ENCODE results near the gene EVI5.
"Not testable (repeated sequence)": the region's sequence is repeated elsewhere in the genome, so short reads cannot be mapped to it uniquely, and the experiment has no call there.

The EVI5 gene

GRCh38 chr1:92572520-92572919, 212.4 kb downstream of the EVI5 start:
- DNase-seq (ENCODE audit: low spot score), result no peak

DNA sequence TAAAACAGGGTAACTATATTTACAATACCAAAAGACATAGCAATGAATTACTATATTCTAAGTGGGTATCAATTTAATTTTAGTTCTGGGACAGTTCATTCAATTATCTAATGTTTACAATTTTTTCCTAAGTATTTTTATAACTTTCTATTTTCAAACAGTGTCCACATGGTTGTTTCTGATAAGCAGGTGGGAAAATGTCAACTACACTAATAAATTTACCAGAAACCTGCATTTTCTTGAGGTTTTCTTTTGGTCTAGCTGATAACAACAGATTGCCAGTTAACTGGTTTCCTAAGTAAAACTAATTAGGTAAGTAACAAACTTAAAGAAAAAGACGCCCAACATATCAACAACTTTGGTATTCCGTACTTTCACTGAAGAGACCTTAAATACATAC, 213.3 kb downstream of the EVI5 start:
- DNase-seq (ENCODE audit: low spot score), result no peak

DNA sequence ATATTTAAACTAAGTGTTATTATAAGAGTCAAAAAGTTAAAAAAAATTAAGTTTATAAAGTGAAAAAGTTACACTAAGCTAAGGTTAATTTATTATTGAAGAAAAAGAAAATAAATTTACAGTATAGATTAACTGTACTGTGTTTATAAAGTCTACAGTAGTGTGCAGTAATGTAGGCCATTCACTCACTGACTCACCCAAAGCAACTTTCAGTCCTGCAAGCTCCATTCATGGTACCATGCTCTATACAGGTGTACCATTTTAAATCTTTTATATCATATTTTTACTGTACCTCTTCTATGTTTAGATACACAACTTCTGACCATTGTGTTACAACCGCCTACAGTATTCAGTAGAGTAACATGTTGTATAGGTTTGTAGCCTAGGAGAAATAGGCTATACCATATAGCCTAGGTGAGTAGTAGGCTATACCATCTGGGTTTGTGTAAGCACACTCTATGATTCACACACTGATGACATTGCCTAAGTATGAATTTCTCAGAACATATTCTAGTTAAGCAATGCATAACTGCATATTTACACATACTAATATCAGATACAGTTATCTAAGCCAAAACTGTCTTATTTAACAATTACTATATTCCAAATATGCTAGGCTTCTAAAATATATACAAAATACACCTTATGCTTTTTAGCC, 217.6 kb downstream of the EVI5 start:
- no peak for DNase-seq (ENCODE audit: low spot score)

DNA sequence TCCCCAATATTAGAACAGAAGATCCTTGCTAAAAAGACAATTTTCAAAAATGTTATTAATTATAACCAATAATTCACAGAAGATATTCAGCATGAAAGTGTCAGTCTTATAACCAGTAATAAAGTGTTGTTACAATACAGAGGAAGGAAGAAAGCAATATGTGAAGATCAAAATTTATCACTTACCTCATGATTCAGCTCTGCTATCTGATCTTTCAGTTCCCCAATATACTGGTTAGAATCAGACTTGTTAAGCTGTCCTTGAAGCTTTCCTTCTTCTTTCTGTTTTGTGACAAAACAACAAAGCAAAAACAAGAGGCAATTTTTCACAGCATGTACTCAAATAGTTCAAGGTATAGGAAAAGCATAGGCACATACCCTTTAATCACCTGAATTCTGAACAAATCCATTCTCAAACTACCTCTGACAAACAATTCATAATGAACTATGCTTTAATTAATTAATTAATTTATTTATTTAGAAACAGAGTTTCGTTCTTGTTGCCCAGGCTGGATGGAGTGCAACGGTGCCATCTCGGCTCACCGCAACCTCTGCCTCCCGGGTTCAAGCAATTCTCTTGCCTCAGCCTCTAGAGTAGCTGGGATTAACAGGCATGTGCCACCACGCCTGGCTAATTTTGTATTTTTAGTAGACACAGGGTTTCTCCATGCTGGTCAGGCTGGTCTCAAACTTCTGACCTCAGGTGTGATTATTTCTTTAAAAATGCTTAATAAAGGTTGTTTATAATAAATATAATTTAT, 221.3 kb downstream of the EVI5 start:
- DNase-seq (ENCODE audit: low spot score), result no peak

DNA sequence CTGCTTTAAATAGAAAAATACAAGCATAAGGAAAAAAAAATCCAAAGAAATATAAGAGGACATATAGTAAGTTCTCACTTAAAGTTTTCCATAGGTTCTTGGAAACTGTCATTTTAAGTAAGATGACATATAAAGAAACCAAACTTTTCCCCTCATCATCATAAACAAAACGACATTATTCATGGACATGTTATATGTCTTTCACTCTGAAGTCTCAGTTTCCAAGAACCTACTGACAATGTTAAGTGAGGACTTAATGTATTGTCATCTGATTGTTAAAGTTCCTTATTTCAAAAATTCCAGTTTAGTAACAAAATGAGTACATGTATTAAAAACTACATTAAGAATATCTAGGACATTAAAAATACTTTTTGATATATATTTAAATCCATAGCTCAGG, 228.6 kb downstream of the EVI5 start:
- no peak for DNase-seq (ENCODE audit: low spot score)

- no peak for DNase-seq (ENCODE audit: low spot score)
These were observed 230.7 kb downstream of the EVI5 start for GRCh38 chr1:92554216-92554615.

- DNase-seq (ENCODE audit: low spot score), result no peak
These were observed 233.0 kb downstream of the EVI5 start for GRCh38 chr1:92551916-92552315.

- no peak for DNase-seq (ENCODE audit: low spot score)
These were observed 240.1 kb downstream of the EVI5 start for GRCh38 chr1:92544756-92545165.

DNA sequence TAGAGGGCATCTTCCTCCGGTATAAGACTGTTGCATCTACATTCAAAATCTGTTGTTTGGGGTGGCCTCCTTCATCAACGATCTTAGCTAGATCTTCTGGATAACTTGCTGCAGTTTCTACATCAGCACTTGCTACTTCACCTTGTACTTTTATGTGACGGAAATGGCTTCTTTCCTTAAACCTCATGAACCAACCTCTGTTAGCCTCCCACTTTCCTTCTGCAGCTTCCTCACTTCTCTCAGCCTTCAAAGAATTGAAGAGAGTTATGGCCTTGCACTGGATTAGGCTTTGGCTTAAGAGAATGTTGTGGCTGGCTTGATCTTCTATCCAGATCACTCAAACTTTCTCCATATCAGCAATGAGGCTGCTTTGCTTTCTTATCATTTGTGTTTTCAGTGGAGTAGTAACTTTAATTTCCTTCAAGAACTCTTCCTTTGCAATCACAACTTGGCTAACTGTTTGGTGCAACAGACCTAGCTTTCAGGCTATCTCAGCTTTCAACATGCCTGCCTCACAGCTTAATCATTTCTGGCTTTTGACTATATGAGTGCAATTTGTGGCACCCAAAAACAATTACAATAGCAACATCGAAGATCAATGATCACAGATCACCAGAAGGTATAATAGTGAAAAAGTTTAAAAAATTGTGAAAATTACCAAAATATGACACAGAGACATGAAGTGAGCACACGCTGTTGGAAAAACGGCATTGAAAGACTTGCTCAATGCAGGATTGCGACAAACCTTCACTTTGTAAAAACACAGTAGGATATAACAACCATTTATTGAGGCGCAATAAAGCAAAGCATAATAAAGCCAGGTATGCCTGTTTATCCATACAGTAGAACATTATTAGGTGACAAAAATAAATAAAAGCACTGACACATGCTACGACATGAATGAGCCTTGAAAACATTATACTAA, 241.5 kb downstream of the EVI5 start:
- no peak for DNase-seq (ENCODE audit: low spot score)

DNA sequence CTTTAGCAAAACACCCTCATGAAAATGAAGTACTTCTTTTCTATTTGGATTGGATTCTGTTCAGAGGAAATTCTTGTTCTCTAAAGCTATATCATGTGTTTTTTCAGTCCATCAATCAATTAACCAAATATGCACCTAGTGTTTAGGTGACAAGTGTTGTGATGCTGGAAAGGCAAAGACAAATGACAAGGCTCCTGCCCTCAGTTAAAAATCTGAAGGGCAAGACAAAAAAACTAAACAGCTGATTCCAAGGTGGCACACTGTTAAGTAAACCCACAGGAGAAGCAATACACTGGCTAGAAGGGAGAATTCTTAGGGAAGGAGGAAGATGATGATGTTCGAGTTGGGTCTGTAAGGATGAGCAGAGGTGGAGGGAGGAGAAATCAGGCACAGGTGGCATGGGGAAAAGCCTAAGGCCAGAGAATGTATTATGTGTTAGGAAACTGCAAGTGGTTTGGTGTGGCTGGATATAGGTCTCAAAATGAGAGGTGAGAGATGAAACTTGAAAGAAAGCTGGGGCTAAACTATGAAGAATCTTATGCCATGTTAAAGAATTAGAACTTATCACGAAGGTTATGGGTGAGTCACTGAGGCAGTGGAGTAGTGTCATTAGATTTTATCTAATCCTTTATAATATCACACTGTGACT, 246.4 kb downstream of the EVI5 start:
- no peak for DNase-seq (ENCODE audit: low spot score)

GRCh38 chr1:92538048-92538412, 246.9 kb downstream of the EVI5 start:
- no peak for DNase-seq (ENCODE audit: low spot score)

DNA sequence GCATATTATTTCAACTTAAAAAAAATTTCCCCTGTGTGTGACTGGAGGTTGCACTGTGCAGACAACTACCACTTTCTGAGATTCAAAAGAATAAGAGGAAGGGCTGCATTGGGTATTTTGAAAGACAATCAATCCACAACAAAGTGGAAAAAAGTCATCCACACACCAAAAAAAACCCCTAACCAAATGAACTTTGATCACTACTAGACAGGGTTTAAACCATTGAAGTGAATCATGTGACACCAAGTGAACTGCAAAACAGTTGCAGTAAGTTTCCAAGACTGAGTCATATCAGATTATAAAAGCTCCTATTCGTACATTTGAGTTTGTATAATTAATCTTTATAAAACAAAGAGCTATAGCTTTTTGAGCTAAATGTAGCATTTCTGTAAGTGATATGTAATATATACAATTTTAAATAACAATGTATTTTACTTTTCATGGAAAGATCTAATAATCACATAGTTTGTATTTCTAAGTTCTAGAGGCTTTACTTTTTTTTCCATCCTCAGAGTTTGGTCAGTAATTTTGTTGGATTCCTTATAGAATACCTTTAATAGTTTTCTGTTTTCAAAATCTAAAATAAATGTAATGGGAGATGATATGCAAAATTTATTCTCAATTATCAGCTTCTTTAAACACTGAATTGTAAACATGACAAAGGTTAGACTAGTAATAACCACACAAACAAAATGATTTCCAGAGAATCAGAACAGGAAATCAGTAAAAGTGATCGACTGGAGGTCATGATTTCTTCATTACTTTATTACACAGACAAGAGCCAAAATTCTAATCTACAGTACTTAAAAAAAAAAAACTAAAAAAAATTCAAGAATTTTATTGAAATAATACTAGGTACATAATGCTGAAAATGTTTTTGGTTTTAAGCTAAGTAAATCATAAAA, 247.7 kb downstream of the EVI5 start:
- DNase-seq (ENCODE audit: low spot score), result no peak

GRCh38 chr1:92536211-92536979, 248.5 kb downstream of the EVI5 start:
- DNase-seq (ENCODE audit: low spot score), result no peak

DNA sequence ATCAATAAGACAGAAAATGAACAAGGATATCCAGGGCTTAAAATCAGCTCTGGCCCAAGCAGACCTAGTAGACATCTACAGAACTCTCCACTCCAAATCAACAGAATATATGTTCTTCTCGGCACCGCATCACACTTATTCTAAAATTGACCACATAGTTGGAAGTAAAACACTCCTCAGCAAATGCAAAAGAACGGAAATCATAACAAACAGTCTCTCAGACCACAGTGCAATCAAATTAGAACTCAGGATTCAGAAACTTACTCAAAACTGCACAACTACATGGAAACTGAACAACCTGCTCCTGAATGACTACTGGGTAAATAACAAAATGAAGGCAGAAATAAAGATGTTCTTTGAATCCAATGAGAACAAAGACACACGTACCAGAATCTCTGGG, 252.5 kb downstream of the EVI5 start:
- DNase-seq (ENCODE audit: low spot score), result not testable (repeated sequence)

GRCh38 chr1:92531939-92532338, 253.0 kb downstream of the EVI5 start:
- not testable (repeated sequence) for DNase-seq (ENCODE audit: low spot score)

DNA sequence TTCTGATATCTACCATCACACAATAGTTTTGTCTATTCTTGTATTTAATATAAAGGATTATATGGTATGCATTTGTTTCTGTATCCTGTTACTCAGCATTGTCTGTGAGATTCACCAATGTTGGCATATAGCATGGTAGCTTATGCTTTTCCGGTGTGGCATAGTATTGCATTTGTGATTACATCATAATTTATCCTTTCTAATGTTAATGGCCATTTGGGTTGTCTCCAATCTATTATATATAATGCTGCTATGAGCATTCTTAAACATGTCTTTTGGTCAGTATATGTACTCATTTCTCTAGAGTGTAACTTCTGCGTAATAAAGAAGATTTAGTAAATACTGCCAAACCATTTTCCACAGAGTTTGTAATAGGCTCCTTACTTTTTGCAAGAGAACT, 257.2 kb downstream of the EVI5 start:
- DNase-seq (ENCODE audit: low spot score), result no peak

- not testable (repeated sequence) for DNase-seq (ENCODE audit: low spot score)
These were observed 259.8 kb downstream of the EVI5 start for GRCh38 chr1:92524944-92525590.

DNA sequence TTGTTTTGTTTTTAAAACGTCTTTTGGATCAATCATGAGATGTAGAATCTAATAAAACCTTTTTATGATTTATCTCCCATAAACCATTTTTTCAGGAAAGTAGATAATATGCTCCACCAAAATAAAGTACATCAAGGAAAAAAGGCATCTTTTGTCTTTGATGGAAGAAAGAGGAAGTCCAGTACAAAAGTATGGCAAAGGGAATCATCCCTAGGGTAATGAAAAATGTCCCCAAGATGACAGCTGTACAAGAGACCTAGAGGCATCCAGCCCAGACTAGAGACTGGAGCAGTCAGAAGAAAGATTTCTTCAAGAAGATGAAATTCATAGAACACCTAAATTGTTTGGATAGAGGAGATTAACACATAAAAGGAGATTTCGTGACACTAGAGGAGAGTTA, 265.9 kb downstream of the EVI5 start:
- no peak for DNase-seq (ENCODE audit: low spot score)

GRCh38 chr1:92516574-92516973, 268.3 kb downstream of the EVI5 start:
- no peak for DNase-seq (ENCODE audit: low spot score)

- DNase-seq (ENCODE audit: low spot score), result no peak
These were observed 269.1 kb downstream of the EVI5 start for GRCh38 chr1:92515796-92516201.

All from iPS-NIHi11 (cell line).